Glutamatergic neuron (in vitro differentiated cells): ENCODE data around the gene GPR139. TPM values are rescaled to one million over a fixed set of nuclear protein-coding genes. Genes with fewer than 3 reads are reported as not detected.

Experiments used
- DNase-seq: peaks from one replicate; pipeline ENCODE4 v3.0.0; 2022
- H3K27ac Mint-ChIP-seq: one replicate; pipeline ENCODE4 v1.8.0; 2020; ENCODE audit warnings: mild to moderate bottlenecking, mixed read lengths, inconsistent platforms; ENCODE audit not compliant: unreplicated experiment
- H3K27me3 Mint-ChIP-seq: one replicate; pipeline ENCODE4 v1.8.0; 2020; ENCODE audit warnings: mild to moderate bottlenecking, moderate library complexity, mixed read lengths, inconsistent platforms; ENCODE audit not compliant: unreplicated experiment
- H3K36me3 Mint-ChIP-seq: one replicate; pipeline ENCODE4 v1.8.0; 2020; ENCODE audit warnings: mild to moderate bottlenecking, mixed read lengths, inconsistent platforms; ENCODE audit not compliant: unreplicated experiment
- H3K4me1 Mint-ChIP-seq: one replicate; pipeline ENCODE4 v1.8.0; 2020; ENCODE audit warnings: mild to moderate bottlenecking, low read depth, mixed read lengths, inconsistent platforms; ENCODE audit not compliant: unreplicated experiment
- H3K4me3 Mint-ChIP-seq: one replicate; pipeline ENCODE4 v1.8.0; 2020; ENCODE audit warnings: mild to moderate bottlenecking, mixed read lengths, inconsistent platforms; ENCODE audit not compliant: unreplicated experiment
- H3K9me3 Mint-ChIP-seq: one replicate; pipeline ENCODE4 v1.8.0; 2020; ENCODE audit warnings: mild to moderate bottlenecking, moderate library complexity, mixed read lengths, inconsistent platforms; ENCODE audit not compliant: unreplicated experiment
- total RNA-seq: library from RNA; stranded (reverse); fragmentation: NEBNext Ultra II Directional; extraction: Animal tissue kit (Norgen Biotek cat#: 25700); gene quantifications from one replicate; pipeline ENCODE4 v1.2.1, GENCODE V29; 2021; ENCODE audit not compliant: unreplicated experiment
- TF ChIP-seq, protein P1 (sequence below): fragments of 200-600 bp; sonication (generic); IDR thresholded peaks from one replicate; pipeline ENCODE4 v1.5.0; 2021; ENCODE audit not compliant: partially characterized antibody, unreplicated experiment

Gene GPR139
- total RNA-seq, 1 donor from 2014 or later, result not detected

DNA sequence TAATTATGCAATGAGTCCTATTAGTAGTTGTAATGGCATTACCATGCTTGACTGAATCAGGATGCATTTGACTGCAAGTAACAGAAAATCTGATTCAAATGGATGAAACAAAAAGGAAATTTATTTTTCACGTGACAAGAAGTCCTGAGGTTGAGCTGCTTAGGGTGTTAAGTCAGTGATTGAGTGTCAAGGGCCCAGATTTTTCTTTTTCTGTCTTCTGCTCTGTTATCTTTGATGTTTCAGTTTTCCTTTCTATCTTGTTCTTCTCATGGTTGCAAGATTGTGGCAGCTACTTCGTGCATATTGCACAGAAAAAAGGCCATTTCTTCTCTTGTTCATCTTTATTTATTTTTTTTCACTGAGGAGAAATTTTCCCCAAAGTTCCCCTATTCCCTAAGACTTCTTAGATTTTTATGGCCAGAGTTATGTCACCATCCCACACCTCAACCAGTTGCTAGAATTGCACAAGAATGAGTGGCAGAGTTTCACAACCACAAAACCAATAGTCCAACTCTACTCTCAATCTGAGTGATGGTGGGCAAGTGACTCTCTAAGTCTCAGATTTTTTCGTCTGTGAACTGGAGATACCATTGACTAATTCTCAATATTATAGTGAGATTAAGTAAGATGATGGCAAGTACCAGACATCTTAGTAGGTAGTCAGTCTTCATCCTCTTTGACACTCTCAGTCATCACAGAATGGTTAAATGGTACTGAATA is 15.7 kb upstream of the GPR139 start:
- Mint-ChIP-seq H3K4me1 (peaks cover 4% of the 10 kb centered on the region), H3K27ac (no peak overlapping the region), H3K4me3 (no peak overlapping the region), H3K27me3 (no peaks in the 10 kb centered on the region), H3K9me3 (no peaks in the 10 kb centered on the region), H3K36me3 (no peaks in the 10 kb centered on the region)
- TF ChIP-seq, protein P1, sequence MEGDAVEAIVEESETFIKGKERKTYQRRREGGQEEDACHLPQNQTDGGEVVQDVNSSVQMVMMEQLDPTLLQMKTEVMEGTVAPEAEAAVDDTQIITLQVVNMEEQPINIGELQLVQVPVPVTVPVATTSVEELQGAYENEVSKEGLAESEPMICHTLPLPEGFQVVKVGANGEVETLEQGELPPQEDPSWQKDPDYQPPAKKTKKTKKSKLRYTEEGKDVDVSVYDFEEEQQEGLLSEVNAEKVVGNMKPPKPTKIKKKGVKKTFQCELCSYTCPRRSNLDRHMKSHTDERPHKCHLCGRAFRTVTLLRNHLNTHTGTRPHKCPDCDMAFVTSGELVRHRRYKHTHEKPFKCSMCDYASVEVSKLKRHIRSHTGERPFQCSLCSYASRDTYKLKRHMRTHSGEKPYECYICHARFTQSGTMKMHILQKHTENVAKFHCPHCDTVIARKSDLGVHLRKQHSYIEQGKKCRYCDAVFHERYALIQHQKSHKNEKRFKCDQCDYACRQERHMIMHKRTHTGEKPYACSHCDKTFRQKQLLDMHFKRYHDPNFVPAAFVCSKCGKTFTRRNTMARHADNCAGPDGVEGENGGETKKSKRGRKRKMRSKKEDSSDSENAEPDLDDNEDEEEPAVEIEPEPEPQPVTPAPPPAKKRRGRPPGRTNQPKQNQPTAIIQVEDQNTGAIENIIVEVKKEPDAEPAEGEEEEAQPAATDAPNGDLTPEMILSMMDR, result no peak
- DNase-seq, result no peak

DNA sequence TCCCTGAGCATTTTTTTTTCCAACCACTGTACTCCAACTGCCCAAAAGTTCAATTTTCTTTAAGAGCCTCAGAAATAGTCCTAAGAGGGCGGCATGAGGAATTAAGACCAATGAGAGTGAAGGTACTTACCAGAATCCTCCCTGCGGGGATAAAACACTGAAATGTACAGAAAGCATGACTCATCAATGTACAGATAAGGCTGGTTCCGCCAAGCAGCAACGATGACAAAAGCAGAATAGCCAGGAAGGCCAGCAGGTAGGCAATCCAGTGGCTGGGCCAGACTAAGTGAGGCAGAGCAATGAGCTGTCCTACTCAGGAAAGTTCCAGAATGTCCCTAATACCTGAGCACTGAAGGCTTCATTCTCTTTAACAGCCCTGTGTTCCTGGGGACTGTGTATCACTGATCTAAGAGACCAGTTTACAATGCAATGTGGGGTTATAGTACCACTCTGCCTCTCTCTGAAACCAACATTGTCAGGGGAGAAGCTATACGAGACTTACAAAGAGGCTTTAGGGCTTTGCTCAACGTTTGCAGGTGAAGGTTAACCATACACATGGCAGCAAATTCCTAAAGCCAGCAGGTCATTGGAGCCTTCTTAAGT is 11.0 kb upstream of the GPR139 start:
- H3K27me3 Mint-ChIP-seq, result no peaks in the 10 kb centered on the region
- H3K4me1 Mint-ChIP-seq, result peaks cover 4% of the 10 kb centered on the region
- no peak overlapping the region for H3K27ac Mint-ChIP-seq

DNA sequence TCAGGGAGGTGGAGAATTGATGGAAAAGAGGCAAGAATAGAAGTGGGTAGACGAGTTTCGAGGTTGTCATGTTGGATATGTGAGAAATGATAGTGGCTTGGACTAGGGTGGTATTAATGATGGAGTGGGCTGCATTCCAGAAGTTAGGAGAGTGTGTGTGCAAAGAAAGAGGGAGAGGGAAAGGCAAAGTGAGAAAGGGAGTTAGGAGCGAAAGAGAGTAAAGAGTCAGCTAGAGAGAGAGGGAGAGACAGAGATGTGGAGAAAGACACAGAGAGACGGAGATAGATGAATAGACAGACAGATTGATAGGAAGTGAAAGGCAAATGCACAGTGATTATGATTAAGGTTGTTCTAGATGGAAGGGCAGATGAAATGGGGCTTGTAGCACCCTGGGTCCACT is 5.4 kb upstream of the GPR139 start:
- DNase-seq, result no peak
- peaks cover 4% of the 10 kb centered on the region for H3K9me3 Mint-ChIP-seq

More for the DNA sequence above, 11.0 kb upstream of the GPR139 start:
- no peak for DNase-seq
- Mint-ChIP-seq H3K36me3 (no peaks in the 10 kb centered on the region), H3K9me3 (no peaks in the 10 kb centered on the region), H3K4me3 (no peak overlapping the region)
- TF ChIP-seq, protein P1, result no peak

DNA sequence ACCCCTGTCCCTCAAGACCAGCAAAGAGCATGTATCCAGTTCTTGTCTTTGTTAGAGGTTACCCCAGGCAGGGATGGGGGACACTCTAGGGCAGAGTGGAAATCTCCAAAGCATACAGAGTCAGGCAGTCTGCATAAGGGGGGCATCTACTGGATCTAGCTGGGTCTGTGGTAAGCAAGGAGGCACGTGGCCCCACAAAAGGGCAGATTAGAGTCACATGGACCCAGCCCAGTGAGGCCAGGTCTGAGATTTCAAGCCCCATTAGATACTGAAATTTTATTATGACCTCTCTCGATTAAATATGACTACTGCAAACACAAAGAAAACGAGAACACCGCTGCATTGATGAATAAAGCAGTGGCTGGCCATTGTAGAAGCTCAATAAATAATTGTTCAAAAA is 1.6 kb upstream of the GPR139 start:
- H3K27me3 Mint-ChIP-seq, result peaks cover 22% of the 10 kb centered on the region
- TF ChIP-seq, protein P1, result no peak

More for the DNA sequence above, 5.4 kb upstream of the GPR139 start:
- H3K4me3 Mint-ChIP-seq, result no peak overlapping the region
- no peak overlapping the region for H3K27ac Mint-ChIP-seq
- H3K27me3 Mint-ChIP-seq, result peaks cover 13% of the 10 kb centered on the region
- H3K4me1 Mint-ChIP-seq, result no peaks in the 10 kb centered on the region
- H3K36me3 Mint-ChIP-seq, result no peaks in the 10 kb centered on the region
- TF ChIP-seq, protein P1, result no peak

More for the DNA sequence above, 1.6 kb upstream of the GPR139 start:
- peaks cover 3% of the 10 kb centered on the region for H3K4me1 Mint-ChIP-seq
- no peaks in the 10 kb centered on the region for H3K36me3 Mint-ChIP-seq
- DNase-seq, result no peak
- peaks cover 4% of the 10 kb centered on the region for H3K9me3 Mint-ChIP-seq
- H3K27ac Mint-ChIP-seq, result no peak overlapping the region
- no peak overlapping the region for H3K4me3 Mint-ChIP-seq
